Immature natural killer cell (primary cell): Measurements from ENCODE around the gene GLYR1. TPM values are rescaled to one million over a fixed set of nuclear protein-coding genes. Genes with fewer than 3 reads are reported as not detected.
"Not testable (repeated sequence)": the region's sequence is repeated elsewhere in the genome, so short reads cannot be mapped to it uniquely, and the experiment has no call there.

Experiments used
- DNase-seq, 3 donors: peaks; one replicate each; pipeline ENCODE4 v3.0.0; 2022; ENCODE audit warnings: mixed read lengths in 1 of 3
- H3K27ac Mint-ChIP-seq, 6 donors: one replicate each; pipeline ENCODE4 v1.8.0; 2020; ENCODE audit warnings: mixed read lengths in 6 of 6, mild to moderate bottlenecking in 5 of 6, inconsistent platforms in 4 of 6, moderate library complexity in 3 of 6
- H3K27me3 Mint-ChIP-seq, 3 donors: one replicate each; pipeline ENCODE4 v1.8.0; 2020 to 2021; ENCODE audit warnings: low read depth in 3 of 3, mild to moderate bottlenecking in 3 of 3, mixed read lengths in 3 of 3, moderate library complexity in 3 of 3, inconsistent platforms in 1 of 3
- H3K36me3 Mint-ChIP-seq, 3 donors: one replicate each; pipeline ENCODE4 v1.8.0; 2020; ENCODE audit warnings: mixed read lengths in 3 of 3, inconsistent platforms in 2 of 3, mild to moderate bottlenecking in 2 of 3
- H3K4me1 Mint-ChIP-seq, 2 donors: one replicate each; pipeline ENCODE4 v1.8.0; 2020; ENCODE audit warnings: inconsistent platforms in 2 of 2, mild to moderate bottlenecking in 2 of 2, mixed read lengths in 2 of 2, moderate library complexity in 1 of 2
- H3K4me3 Mint-ChIP-seq, 5 donors: one replicate each; pipeline ENCODE4 v1.8.0; 2020; ENCODE audit warnings: mild to moderate bottlenecking in 5 of 5, mixed read lengths in 5 of 5, inconsistent platforms in 3 of 5, moderate library complexity in 3 of 5
- H3K9me3 Mint-ChIP-seq, 6 donors: one replicate each; pipeline ENCODE4 v1.8.0; 2020; ENCODE audit warnings: mild to moderate bottlenecking in 6 of 6, mixed read lengths in 6 of 6, inconsistent platforms in 4 of 6, moderate library complexity in 3 of 6
- polyA plus RNA-seq, 3 donors: library from polyadenylated mRNA; unstranded; fragments of 300-500 nt; fragmentation: Illumina TruSeq; gene quantifications; one replicate each; pipeline ENCODE4 v1.2.3, GENCODE V29; 2021

GLYR1 gene
- polyA plus RNA-seq, 3 donors from 2014 or later: 26.0 to 50.2 (median 27.9) TPM

DNA sequence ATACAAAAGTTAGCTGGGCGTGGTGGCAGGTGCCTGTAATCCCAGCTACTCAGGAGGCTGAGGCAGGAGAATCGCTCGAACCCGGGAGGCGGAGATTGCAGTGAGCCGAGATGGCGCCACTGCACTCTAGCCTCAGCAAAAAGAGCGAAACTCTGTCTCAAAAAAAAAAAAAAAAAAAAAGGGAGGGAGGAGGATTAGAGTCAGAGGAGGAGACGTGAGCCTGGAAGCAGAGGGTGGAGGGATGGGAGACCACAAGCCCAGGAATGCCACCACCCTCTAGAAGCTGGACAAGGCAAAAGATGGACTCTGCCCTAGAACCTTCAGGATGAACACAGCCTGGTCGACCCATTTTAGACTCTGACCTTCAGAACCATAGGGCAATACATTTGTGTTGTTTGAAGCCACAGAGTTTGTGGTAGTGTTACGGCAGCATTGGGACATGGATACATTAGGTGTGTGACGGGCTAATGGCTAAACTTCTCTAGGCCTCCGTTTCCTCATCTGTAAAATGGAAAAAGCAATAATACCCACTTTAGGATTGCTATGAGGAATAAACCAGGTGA, 54.1 kb downstream of the GLYR1 start:
- no peak for DNase-seq
- H3K9me3 Mint-ChIP-seq: no peaks in the 10 kb centered on the region

DNA sequence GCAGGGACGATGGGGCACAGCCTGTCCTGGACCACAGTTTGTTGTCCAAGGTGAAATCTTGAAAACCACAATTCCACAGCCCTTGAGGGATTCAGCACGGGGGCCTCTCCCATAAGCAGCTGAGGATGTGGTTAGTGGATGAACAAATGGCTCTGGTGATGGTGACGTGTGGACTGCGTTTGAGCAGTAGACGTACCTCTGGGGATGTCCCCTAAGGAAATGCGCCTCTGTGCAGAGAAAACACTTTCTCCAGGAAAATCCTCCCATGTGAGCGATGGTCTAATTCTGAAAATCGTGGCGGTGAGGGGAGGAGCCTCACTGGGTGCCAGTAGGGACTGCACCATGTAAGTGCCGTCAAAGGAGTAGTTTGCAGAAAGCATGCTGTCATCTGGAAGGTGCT, 56.2 kb downstream of the GLYR1 start:
- Mint-ChIP-seq H3K36me3 (no peaks in the 10 kb centered on the region), H3K27me3 (peaks cover 0 to 5% (median 3%) of the 10 kb centered on the region in 3 donors), H3K4me3 (no peak overlapping the region), H3K9me3 (no peaks in the 10 kb centered on the region), H3K4me1 (no peaks in the 10 kb centered on the region), H3K27ac (no peak overlapping the region)
- DNase-seq: no peak

More for the DNA sequence above, 54.1 kb downstream of the GLYR1 start:
- Mint-ChIP-seq H3K4me1 (no peaks in the 10 kb centered on the region), H3K27ac (no peak overlapping the region), H3K36me3 (no peaks in the 10 kb centered on the region), H3K4me3 (no peak overlapping the region), H3K27me3 (peaks cover 0 to 5% (median 2%) of the 10 kb centered on the region in 3 donors)

DNA sequence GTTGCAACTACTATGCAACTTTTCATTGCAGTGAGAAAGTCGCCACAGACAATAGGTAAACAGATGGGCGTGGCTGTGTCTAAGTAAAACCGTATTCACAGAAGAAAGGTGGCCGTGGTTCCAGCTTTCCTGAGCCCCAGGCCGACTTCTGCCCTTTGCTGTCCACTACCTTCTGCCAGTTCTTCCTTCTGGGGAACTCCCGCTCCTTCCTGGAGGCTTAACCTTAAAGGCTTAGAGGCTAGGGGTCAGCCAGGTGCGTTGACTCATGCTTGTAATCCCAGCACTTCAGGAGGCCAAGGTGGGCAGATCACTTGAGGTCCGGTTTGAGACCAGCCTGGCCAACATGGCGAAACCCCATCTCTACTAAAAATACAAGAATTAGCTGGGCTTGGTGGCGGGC, 56.8 kb downstream of the GLYR1 start:
- Mint-ChIP-seq H3K9me3 (no peaks in the 10 kb centered on the region), H3K27me3 (peaks cover 0 to 5% (median 3%) of the 10 kb centered on the region in 3 donors), H3K4me3 (no peak overlapping the region), H3K4me1 (no peaks in the 10 kb centered on the region), H3K36me3 (no peaks in the 10 kb centered on the region), H3K27ac (no peak overlapping the region)
- no peak for DNase-seq

DNA sequence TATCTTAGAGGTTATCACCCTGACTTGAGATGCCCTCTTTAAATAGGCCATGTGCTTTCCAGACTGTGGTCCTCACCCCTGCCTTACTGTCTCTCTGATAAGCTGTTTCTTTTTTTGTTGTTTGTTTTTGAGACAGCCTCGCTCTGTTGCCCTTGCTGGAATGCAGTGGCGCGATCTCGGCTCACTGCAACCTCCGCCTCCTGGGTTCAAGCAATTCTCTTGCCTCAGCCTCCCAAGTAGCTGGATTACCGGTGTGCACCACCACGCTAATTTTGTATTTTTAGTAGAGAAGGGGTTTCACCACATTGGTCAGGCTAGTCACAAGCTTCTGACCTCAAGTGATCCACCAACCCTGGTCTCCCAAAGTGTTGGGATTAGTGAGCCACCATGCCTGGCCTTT, 58.2 kb downstream of the GLYR1 start:
- H3K27ac Mint-ChIP-seq: no peak overlapping the region
- no peak overlapping the region for H3K4me3 Mint-ChIP-seq
- no peak for DNase-seq
- no peaks in the 10 kb centered on the region for H3K9me3 Mint-ChIP-seq
- H3K36me3 Mint-ChIP-seq: no peaks in the 10 kb centered on the region
- no peaks in the 10 kb centered on the region for H3K4me1 Mint-ChIP-seq
- H3K27me3 Mint-ChIP-seq: peaks cover 0 to 8% (median 3%) of the 10 kb centered on the region in 3 donors

DNA sequence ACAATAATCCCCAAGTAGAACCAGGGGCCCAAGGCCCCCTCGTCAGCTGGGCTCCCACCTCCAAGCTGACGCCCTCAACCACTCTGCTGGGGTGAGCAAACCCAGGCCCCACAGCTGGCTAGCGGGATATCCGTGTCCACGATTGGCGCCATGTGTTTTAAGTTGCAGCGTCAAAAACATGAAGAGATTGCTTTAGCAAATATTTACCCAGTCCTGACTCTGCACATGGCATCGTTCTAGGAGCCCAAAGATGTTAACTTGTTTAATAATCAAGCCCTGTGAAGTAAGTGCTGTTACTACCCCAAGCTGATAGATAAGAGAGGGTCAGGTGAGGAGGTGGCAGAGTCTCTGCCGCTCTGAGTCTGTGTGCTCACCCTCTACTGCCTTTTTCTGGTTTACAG, 58.6 kb downstream of the GLYR1 start:
- no peaks in the 10 kb centered on the region for H3K9me3 Mint-ChIP-seq
- H3K27me3 Mint-ChIP-seq: peaks cover 0 to 8% (median 3%) of the 10 kb centered on the region in 3 donors
- H3K4me1 Mint-ChIP-seq: no peaks in the 10 kb centered on the region
- no peak overlapping the region for H3K27ac Mint-ChIP-seq
- H3K4me3 Mint-ChIP-seq: no peak overlapping the region
- DNase-seq: no peak
- no peaks in the 10 kb centered on the region for H3K36me3 Mint-ChIP-seq

DNA sequence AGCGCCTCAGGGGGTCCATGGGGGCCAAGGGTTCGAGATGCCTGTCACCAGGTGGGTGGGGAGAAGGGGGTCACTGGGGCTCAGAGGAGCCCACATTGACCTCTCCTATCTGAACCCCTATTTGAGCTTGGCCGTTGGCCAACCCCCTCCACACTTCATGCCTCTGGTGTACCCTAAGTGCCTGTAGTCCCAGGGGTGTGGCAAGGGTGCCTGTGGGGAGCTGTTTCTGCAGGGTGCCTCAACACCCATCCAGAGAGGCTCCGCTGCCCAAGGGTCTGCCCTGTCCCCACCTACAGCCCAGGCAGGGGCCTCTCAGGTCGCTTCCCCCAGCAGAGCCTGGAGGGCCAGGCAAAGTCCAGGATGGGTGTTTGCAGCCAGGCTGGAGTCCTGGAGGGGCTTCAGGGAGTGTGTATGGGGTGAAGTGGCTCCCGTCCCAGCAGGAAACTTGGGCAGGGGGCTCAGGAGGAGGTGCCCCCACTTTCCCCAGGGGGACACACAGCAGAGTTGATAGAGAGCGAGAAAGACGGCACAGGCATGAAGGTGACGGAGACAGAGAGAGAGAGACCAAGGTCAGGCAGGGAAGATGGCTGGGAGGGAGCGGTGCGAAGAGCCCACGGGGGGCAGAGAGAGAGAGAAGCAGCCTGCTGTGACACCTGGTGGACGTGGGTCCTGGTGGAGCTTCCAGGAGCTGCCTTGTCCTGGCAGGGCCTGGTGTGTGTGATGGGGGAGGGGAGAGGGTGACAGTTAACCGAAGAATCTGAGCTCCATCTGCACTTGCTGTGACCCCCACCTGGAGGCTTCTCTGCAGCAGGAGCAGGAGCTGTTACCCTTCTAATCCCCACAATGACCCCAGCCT, 59.2 kb downstream of the GLYR1 start, which contains the start of gene SEPTIN12:
SEPTIN12 (minus strand) TSS at position 719 of the 856 bp plus-strand sequence; CDS start at position 19, 700 bp downstream.
- H3K9me3 Mint-ChIP-seq: no peaks in the 10 kb centered on the region
- no peak for DNase-seq
- no peak within 1 kb of the TSS for H3K27ac Mint-ChIP-seq
- H3K27me3 Mint-ChIP-seq: peaks cover 2 to 8% (median 4%) of the 10 kb centered on the region in 3 donors
- H3K4me1 Mint-ChIP-seq: no peaks in the 10 kb centered on the region
- no peaks in the 10 kb centered on the region for H3K36me3 Mint-ChIP-seq
- no peak within 1 kb of the TSS for H3K4me3 Mint-ChIP-seq

DNA sequence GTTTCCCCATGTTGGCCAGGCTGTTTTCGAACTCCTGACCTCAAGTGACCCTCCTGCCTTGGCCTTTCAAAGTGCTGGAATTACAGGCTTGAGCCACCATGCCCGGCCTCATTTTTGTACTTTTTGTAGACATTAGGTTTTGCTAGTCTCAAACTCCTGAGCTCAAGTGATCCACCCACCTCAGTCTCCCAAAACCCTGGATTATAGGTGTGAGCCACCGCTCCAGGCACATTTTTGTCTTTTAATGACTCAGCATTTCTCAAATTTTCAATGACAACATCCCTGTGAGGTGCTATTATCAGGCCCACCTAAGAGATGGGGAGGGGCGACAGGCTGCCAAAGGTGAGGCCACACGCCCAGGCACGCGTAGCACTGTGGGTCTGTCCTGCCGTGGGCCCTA, 60.0 kb downstream of the GLYR1 start:
- DNase-seq: no peak
- Mint-ChIP-seq H3K4me1 (no peaks in the 10 kb centered on the region), H3K4me3 (no peak overlapping the region), H3K27me3 (peaks cover 2 to 8% (median 4%) of the 10 kb centered on the region in 3 donors), H3K27ac (no peak overlapping the region), H3K9me3 (no peaks in the 10 kb centered on the region), H3K36me3 (no peaks in the 10 kb centered on the region)

DNA sequence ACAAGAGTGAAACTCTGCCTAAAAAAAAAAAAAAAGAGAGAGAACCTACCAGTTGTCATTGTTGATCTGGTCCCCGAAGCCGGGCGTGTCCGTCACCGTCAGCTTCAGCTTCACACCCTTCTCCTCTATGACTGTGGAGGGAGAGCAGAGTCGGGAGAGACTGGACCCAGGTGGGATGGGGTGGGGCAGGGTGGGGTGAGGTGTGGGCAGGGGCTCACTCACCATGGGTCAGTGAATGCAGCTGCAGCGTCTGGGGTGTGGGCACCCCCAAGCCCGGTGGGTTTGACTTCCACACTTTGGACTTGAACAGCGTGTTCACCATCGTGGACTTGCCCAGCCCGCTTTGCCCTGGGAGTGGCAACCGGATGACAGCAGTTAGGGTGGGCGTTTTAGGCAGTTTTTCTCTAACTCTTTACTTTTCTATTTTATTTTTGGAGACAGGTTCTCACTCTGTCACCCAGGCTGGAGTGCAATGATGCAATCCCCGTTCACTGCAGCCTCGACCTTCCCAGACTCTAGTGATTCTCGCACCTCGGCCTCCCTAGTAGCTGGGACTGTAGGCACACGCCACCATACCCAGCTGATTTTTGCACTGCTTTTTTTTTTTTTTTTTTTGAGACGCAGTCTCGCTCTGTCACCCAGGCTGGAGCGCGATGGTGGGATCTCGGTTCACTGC, 61.2 kb downstream of the GLYR1 start:
- Mint-ChIP-seq H3K9me3 (no peaks in the 10 kb centered on the region), H3K4me1 (no peaks in the 10 kb centered on the region), H3K27ac (no peak overlapping the region), H3K36me3 (no peaks in the 10 kb centered on the region), H3K4me3 (no peak overlapping the region), H3K27me3 (peaks cover 2 to 8% (median 4%) of the 10 kb centered on the region in 3 donors)
- DNase-seq: no peak

DNA sequence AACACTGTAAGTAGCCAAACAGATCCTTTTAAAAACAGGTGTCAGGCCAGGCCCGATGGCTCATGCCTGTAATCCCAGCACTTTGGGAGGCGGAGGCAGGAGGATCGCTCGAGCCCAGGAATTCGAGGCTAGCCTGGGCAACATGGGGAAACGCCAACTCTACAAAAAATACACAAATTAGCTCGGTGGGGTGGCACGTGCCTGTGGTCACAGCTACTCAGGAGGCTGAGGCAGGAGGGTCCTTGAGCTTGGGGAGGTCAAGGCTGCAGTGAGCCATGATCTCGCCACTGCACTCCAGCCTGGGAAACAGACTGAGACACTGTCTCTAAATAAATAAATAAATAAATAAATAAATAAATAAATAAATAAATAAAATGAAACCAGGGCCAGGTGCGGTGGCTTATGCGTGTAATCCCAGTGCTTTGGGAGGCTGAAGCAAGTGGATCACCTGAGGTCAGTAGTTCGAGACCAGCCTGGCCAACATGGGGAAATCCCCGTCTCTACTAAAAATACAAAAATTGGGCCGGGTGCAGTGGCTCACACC, 62.6 kb downstream of the GLYR1 start:
- not testable (repeated sequence) for H3K27me3 Mint-ChIP-seq, DNase-seq, H3K36me3 Mint-ChIP-seq, H3K9me3 Mint-ChIP-seq, H3K27ac Mint-ChIP-seq, H3K4me3 Mint-ChIP-seq, H3K4me1 Mint-ChIP-seq

DNA sequence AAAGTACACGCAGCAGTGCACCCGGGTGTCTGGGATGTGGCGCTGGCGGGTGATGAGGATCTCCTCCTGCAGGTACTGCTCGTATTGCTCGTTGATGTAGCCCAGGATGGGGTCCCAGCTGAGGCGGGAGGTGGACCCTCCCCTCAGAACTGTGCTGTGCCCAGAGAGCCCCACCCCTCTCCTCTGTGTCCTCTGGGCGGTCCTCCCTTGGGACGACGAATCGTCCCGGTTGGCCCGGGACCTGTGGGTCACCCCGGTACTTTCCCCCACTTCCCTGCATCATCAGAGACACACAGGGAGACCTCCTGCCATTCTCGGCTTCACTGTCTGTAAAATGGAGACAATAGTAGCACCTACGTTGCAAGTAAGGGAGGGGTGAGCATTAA, 63.1 kb downstream of the GLYR1 start:
- H3K4me3 Mint-ChIP-seq: no peak overlapping the region
- no peaks in the 10 kb centered on the region for H3K36me3 Mint-ChIP-seq
- no peaks in the 10 kb centered on the region for H3K4me1 Mint-ChIP-seq
- H3K9me3 Mint-ChIP-seq: no peaks in the 10 kb centered on the region
- H3K27ac Mint-ChIP-seq: no peak overlapping the region
- no peak for DNase-seq
- peaks cover 3 to 7% (median 4%) of the 10 kb centered on the region in 3 donors for H3K27me3 Mint-ChIP-seq

DNA sequence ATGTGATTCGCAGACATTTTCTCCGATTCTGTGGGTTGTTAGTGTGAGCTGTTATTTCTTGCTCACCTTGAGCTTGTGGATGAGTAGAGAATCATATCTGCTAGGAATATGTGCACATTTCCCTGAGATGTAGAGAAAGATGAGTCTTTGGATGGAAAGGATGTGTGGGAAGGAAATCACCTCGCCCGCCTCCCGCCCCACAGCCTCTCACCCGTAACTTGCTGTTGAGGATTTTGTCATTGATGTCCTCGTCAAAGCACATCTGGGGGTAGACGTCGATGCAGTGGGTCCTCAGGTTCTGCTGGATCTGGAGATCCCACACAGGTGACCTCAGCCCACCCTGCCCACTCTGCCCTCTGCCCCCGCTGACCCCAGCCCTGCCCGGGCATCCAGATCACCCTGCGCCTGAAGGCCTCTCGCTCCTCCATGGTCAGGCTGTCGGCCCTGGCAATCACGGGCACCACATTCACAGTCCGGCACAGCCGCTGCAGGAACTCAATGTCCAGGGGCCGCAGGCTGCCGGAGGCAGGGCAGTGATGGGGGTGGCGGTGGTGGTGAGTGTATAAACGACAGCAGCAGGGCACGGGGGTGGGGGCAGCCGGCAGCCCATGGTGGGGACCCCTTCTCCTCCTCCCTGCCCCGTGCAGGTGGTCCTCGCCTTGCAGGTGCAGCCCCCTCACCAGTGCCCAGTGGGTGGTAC, 63.7 kb downstream of the GLYR1 start:
- no peaks in the 10 kb centered on the region for H3K36me3 Mint-ChIP-seq
- DNase-seq: no peak
- peaks cover 3 to 5% (median 4%) of the 10 kb centered on the region in 3 donors for H3K27me3 Mint-ChIP-seq
- H3K4me3 Mint-ChIP-seq: no peak overlapping the region
- no peaks in the 10 kb centered on the region for H3K4me1 Mint-ChIP-seq
- H3K9me3 Mint-ChIP-seq: no peaks in the 10 kb centered on the region
- H3K27ac Mint-ChIP-seq: no peak overlapping the region

DNA sequence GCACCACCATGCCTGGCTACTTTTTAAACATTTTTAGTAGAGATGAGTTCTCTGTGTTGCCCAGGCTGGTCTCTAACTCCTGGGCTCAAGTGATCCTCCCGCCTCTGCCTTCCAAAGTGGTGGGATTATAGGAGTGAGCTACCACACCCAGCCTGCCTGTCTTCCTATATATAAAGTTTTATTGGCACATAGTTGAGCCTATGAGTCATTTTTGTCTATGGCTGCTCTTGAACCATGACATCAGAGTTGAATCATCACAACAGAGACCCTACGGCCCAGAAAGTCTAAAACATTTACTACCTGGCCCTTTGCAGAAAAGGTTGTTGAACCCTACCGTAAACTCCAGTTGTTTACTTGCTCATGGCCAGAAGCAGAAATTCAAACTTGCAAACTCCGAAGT, 66.9 kb downstream of the GLYR1 start:
- no peaks in the 10 kb centered on the region for H3K9me3 Mint-ChIP-seq
- H3K4me1 Mint-ChIP-seq: no peaks in the 10 kb centered on the region
- no peak for DNase-seq
- peaks cover 1 to 5% (median 4%) of the 10 kb centered on the region in 3 donors for H3K27me3 Mint-ChIP-seq
- no peak overlapping the region for H3K27ac Mint-ChIP-seq
- no peaks in the 10 kb centered on the region for H3K36me3 Mint-ChIP-seq
- H3K4me3 Mint-ChIP-seq: no peak overlapping the region

DNA sequence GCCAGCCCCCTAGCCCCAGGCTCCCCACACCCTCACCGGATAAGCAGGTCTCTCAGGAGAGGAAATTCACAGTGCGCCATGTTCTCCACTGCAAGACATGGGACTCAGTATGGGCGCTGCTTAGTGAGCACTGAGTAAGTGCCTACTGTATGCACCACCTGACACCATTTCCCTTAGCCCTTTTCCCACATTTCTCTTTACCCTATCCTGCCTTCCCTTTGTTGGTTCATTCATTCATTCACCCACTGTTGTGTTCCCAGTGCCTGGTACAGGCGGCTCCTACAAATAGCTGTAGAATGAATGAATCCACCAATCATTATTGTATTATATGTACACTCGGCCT, 69.1 kb downstream of the GLYR1 start:
- H3K4me3 Mint-ChIP-seq: no peak overlapping the region
- H3K27ac Mint-ChIP-seq: no peak overlapping the region

More for the DNA sequence above, 69.1 kb downstream of the GLYR1 start:
- Mint-ChIP-seq H3K9me3 (no peaks in the 10 kb centered on the region), H3K27me3 (peaks cover 1 to 4% (median 2%) of the 10 kb centered on the region in 3 donors), H3K36me3 (no peaks in the 10 kb centered on the region), H3K4me1 (no peaks in the 10 kb centered on the region)
- no peak for DNase-seq
